ENCODE results near the gene PMAIP1. TPM values are rescaled to one million over a fixed set of nuclear protein-coding genes. Genes with fewer than 3 reads are reported as not detected.
"Not testable (repeated sequence)": the region's sequence is repeated elsewhere in the genome, so short reads cannot be mapped to it uniquely, and the experiment has no call there.

The PMAIP1 gene
- total RNA-seq (10 to 100 TPM; 20.1 to 20.3 TPM), polyA plus RNA-seq (10 to 100 TPM in 1 of 3 donors, 1 to 10 TPM in 2; 2.6 to 16.0 (median 3.0) TPM), total RNA-seq (14.7 to 75.4 (median 48.9) reads per million in 6 experiments)

- Mint-ChIP-seq H3K4me1 (peaks cover 12 to 43% (median 37%) of the 10 kb centered on the region in 4 donors), H3K27me3 (no peaks in the 10 kb centered on the region), H3K36me3 (peaks cover 0 to 12% (median 3%) of the 10 kb centered on the region in 3 donors), H3K27ac (peak within 1 kb of the TSS; percentile 88 to 97 (median 94)), H3K9me3 (no peaks in the 10 kb centered on the region), H3K4me3 (peak within 1 kb of the TSS; percentile 92 to 99 (median 96))
- DNase-seq (peak; percentile 54 to 86 (median 72)), ATAC-seq (peak; percentile 82 to 84)
- POLR2A ChIA-PET, result interaction anchor here (1.0 kb wide), 1 partner anchor 9 kb away, joined by 3 read pairs; no protein-coding TSS in a partner anchor
Measured at GRCh38 chr18:59899298-59900221, at the start of gene PMAIP1. PMAIP1 (plus strand) TSS chr18:59899996; CDS start chr18:59900178, 182 bp downstream.

GRCh38 chr18:59851784-59852399, 47.9 kb upstream of the PMAIP1 start:
- POLR2A ChIA-PET, result no interaction called here
- Mint-ChIP-seq H3K27ac (no peak overlapping the region), H3K36me3 (no peaks in the 10 kb centered on the region), H3K9me3 (no peaks in the 10 kb centered on the region), H3K4me1 (peaks cover 5 to 13% (median 12%) of the 10 kb centered on the region in 4 donors), H3K4me3 (no peak overlapping the region), H3K27me3 (no peaks in the 10 kb centered on the region)
- no peak for ATAC-seq
- DNase-seq, result no peak

GRCh38 chr18:59852548-59852947, 47.2 kb upstream of the PMAIP1 start:
- Mint-ChIP-seq H3K27ac (peak overlapping the region in 1 of 10 donors; percentile 25), H3K4me3 (no peak overlapping the region), H3K4me1 (peaks cover 5 to 13% (median 9%) of the 10 kb centered on the region in 4 donors), H3K27me3 (no peaks in the 10 kb centered on the region), H3K9me3 (no peaks in the 10 kb centered on the region), H3K36me3 (no peaks in the 10 kb centered on the region)
- POLR2A ChIA-PET, result no interaction called here
- DNase-seq (no peak), ATAC-seq (no peak)

GRCh38 chr18:59853380-59853779, 46.4 kb upstream of the PMAIP1 start:
- H3K4me3 Mint-ChIP-seq, result no peak overlapping the region
- POLR2A ChIA-PET, result interaction anchor here (0.7 kb wide), 1 partner anchor 108 kb away, joined by 3 read pairs; no protein-coding TSS in a partner anchor

GRCh38 chr18:59853988-59854387, 45.8 kb upstream of the PMAIP1 start:
- not testable (repeated sequence) for H3K4me3 Mint-ChIP-seq, ATAC-seq, DNase-seq, H3K9me3 Mint-ChIP-seq, H3K27me3 Mint-ChIP-seq, H3K36me3 Mint-ChIP-seq, H3K27ac Mint-ChIP-seq
- H3K4me1 Mint-ChIP-seq, result peaks cover 5 to 13% (median 8%) of the 10 kb centered on the region in 4 donors
- POLR2A ChIA-PET, result interaction anchor here (0.7 kb wide), 1 partner anchor 108 kb away, joined by 3 read pairs; no protein-coding TSS in a partner anchor

More at GRCh38 chr18:59853380-59853779, 46.4 kb upstream of the PMAIP1 start:
- no peaks in the 10 kb centered on the region for H3K9me3 Mint-ChIP-seq
- ATAC-seq, result no peak
- DNase-seq, result no peak
- H3K27ac Mint-ChIP-seq, result no peak overlapping the region
- H3K36me3 Mint-ChIP-seq, result no peaks in the 10 kb centered on the region
- no peaks in the 10 kb centered on the region for H3K27me3 Mint-ChIP-seq
- H3K4me1 Mint-ChIP-seq, result peaks cover 5 to 13% (median 8%) of the 10 kb centered on the region in 4 donors

- DNase-seq (no peak), ATAC-seq (no peak)
- peaks cover 0 to 2% (median 0%) of the 10 kb centered on the region in 9 donors for H3K9me3 Mint-ChIP-seq
- peaks cover 0 to 2% (median 0%) of the 10 kb centered on the region in 5 donors for H3K27me3 Mint-ChIP-seq
- peaks cover 0 to 2% (median 0%) of the 10 kb centered on the region in 4 donors for H3K4me1 Mint-ChIP-seq
- POLR2A ChIA-PET, result interaction anchor here (1.1 kb wide), 1 partner anchor 39 kb away, joined by 3 read pairs; no protein-coding TSS in a partner anchor
- no peak overlapping the region for H3K27ac Mint-ChIP-seq
- H3K36me3 Mint-ChIP-seq, result no peaks in the 10 kb centered on the region
- no peak overlapping the region for H3K4me3 Mint-ChIP-seq
Measured at GRCh38 chr18:59861009-59861408, 38.8 kb upstream of the PMAIP1 start.

- POLR2A ChIA-PET, result interaction anchor here (1.1 kb wide), 1 partner anchor 38 kb away, joined by 3 read pairs; no protein-coding TSS in a partner anchor
- H3K9me3 Mint-ChIP-seq, result peaks cover 0 to 2% (median 0%) of the 10 kb centered on the region in 9 donors
Measured at GRCh38 chr18:59861963-59862819, 37.6 kb upstream of the PMAIP1 start.

GRCh38 chr18:59865241-59865986, 34.4 kb upstream of the PMAIP1 start:
- H3K4me3 Mint-ChIP-seq, result no peak overlapping the region
- DNase-seq (no peak), ATAC-seq (no peak)
- POLR2A ChIA-PET, result no interaction called here
- H3K27me3 Mint-ChIP-seq, result peaks cover 0 to 2% (median 0%) of the 10 kb centered on the region in 5 donors
- no peak overlapping the region for H3K27ac Mint-ChIP-seq
- H3K36me3 Mint-ChIP-seq, result no peaks in the 10 kb centered on the region
- no peaks in the 10 kb centered on the region for H3K4me1 Mint-ChIP-seq
- H3K9me3 Mint-ChIP-seq, result peaks cover 0 to 2% (median 0%) of the 10 kb centered on the region in 9 donors

More at GRCh38 chr18:59861963-59862819, 37.6 kb upstream of the PMAIP1 start:
- Mint-ChIP-seq H3K27me3 (peaks cover 0 to 2% (median 0%) of the 10 kb centered on the region in 5 donors), H3K4me1 (no peaks in the 10 kb centered on the region), H3K4me3 (no peak overlapping the region), H3K36me3 (no peaks in the 10 kb centered on the region), H3K27ac (no peak overlapping the region)
- ATAC-seq, result no peak
- DNase-seq, result no peak

GRCh38 chr18:59866551-59867269, 33.1 kb upstream of the PMAIP1 start:
- DNase-seq (no peak), ATAC-seq (no peak)
- Mint-ChIP-seq H3K36me3 (no peaks in the 10 kb centered on the region), H3K4me3 (no peak overlapping the region), H3K27ac (no peak overlapping the region), H3K4me1 (no peaks in the 10 kb centered on the region), H3K27me3 (no peaks in the 10 kb centered on the region), H3K9me3 (peaks cover 0 to 2% (median 0%) of the 10 kb centered on the region in 9 donors)
- POLR2A ChIA-PET, result no interaction called here

GRCh38 chr18:59867337-59868104, 32.3 kb upstream of the PMAIP1 start:
- H3K27me3 Mint-ChIP-seq, result no peaks in the 10 kb centered on the region
- no peak for DNase-seq
- POLR2A ChIA-PET, result no interaction called here
- no peak for ATAC-seq
- no peak overlapping the region for H3K4me3 Mint-ChIP-seq
- no peaks in the 10 kb centered on the region for H3K9me3 Mint-ChIP-seq
- H3K4me1 Mint-ChIP-seq, result no peaks in the 10 kb centered on the region
- no peaks in the 10 kb centered on the region for H3K36me3 Mint-ChIP-seq
- H3K27ac Mint-ChIP-seq, result peak overlapping the region in 1 of 10 donors; percentile 21

Measured in naive thymus-derived CD8-positive, alpha-beta T cell (primary cell).